Measurements from ENCODE around the gene ANO4.

DNA sequence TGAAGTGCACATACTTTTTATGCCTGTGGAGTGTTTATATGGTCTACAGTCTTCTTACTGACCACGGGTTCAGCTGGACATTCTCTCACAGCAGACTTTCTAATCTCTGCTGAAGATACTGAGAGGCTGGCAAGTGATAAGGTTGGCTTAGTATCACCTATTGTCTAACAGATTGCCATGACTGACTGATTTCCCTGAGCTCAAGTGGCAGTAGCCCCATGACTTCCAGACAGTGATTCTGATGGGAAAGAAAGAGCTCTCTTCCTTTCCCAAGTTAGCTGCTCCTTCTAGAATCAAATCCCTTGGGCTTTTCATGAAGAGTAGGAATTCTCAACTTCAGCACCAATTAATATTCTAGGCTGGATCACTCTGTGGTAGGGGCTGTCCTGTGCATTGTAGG, 141.4 kb downstream of the ANO4 start:
- TF ChIP-seq, protein P1, sequence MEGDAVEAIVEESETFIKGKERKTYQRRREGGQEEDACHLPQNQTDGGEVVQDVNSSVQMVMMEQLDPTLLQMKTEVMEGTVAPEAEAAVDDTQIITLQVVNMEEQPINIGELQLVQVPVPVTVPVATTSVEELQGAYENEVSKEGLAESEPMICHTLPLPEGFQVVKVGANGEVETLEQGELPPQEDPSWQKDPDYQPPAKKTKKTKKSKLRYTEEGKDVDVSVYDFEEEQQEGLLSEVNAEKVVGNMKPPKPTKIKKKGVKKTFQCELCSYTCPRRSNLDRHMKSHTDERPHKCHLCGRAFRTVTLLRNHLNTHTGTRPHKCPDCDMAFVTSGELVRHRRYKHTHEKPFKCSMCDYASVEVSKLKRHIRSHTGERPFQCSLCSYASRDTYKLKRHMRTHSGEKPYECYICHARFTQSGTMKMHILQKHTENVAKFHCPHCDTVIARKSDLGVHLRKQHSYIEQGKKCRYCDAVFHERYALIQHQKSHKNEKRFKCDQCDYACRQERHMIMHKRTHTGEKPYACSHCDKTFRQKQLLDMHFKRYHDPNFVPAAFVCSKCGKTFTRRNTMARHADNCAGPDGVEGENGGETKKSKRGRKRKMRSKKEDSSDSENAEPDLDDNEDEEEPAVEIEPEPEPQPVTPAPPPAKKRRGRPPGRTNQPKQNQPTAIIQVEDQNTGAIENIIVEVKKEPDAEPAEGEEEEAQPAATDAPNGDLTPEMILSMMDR (IDR thresholded peaks at IDR 0.05), result no peak
- no peak for TF ChIP-seq EZH2 (IDR thresholded peaks at IDR 0.05; ENCODE audit: borderline replicate concordance, insufficient read depth, low read depth, low read length, poor library complexity, severe bottlenecking)

All from B cell (primary cell).